IMR-90 (cell line): ENCODE measurements around the gene ADAMTS9. TPM values are rescaled to one million over a fixed set of nuclear protein-coding genes. Genes with fewer than 3 reads are reported as not detected.

Source experiments
- ATAC-seq: fragments of 200-7000 bp; cut with Tn5 transposase; 2 replicates; pipeline ENCODE4 v1.9.1; 2020; ENCODE audit warnings: low read depth, mild to moderate bottlenecking, moderate library complexity
- BruUV-seq: library from RNA; stranded (reverse); fragments of 400-500 nt; replicated peaks from 2 replicates; lab custom pipeline; 2021; lab: Mats Ljungman, UMichigan
- CTCF ChIA-PET: fragments of 300-600 bp; formaldehyde crosslinking; extraction: SDS; loops from one replicate; lab custom pipeline; 2021; ENCODE audit warnings: antibody characterized with exemption; lab: Yijun Ruan, JAX
- POLR2A ChIA-PET: fragments of 300-600 bp; sonication (Branson Sonifier 250); formaldehyde crosslinking; loops from one replicate; lab custom pipeline; 2022; ENCODE audit warnings: antibody characterized with exemption; ENCODE audit not compliant: unreplicated experiment; lab: Charles Lee
- DNase-seq: peaks from one replicate; pipeline ENCODE4 v3.0.0; 2013
- H2AFZ ChIP-seq: replicated peaks from 2 replicates; pipeline ENCODE3; 2013; ENCODE audit warnings: low read length, mild to moderate bottlenecking; ENCODE audit not compliant: poor library complexity
- H2AK5ac ChIP-seq: 2 replicates; pipeline ENCODE4 v1.6.1; 2013; ENCODE audit warnings: low read depth, low read length, inconsistent platforms
- H2AK9ac ChIP-seq: replicated peaks from 2 replicates; pipeline ENCODE3; 2013; ENCODE audit warnings: mild to moderate bottlenecking, low read depth, low read length, moderate library complexity; ENCODE audit not compliant: poor library complexity
- H2BK120ac ChIP-seq: 2 replicates; pipeline ENCODE4 v1.6.1; 2013; ENCODE audit warnings: low read depth, low read length, inconsistent platforms
- H2BK15ac ChIP-seq: 3 replicates; pipeline ENCODE4 v1.6.1; 2013; ENCODE audit warnings: low read depth, low read length, inconsistent platforms
- H2BK20ac ChIP-seq: 2 replicates; pipeline ENCODE4 v1.6.1; 2013; ENCODE audit warnings: low read depth, mild to moderate bottlenecking, inconsistent platforms, low read length, moderate library complexity
- H2BK5ac ChIP-seq: 2 replicates; pipeline ENCODE4 v1.6.1; 2013; ENCODE audit warnings: mild to moderate bottlenecking, low read depth, low read length, inconsistent platforms; ENCODE audit not compliant: poor library complexity, severe bottlenecking
- H3K14ac ChIP-seq: replicated peaks from 2 replicates; pipeline ENCODE4 v1.6.1; 2013; ENCODE audit warnings: low read depth, low read length, inconsistent platforms
- H3K18ac ChIP-seq: 2 replicates; pipeline ENCODE4 v1.6.1; 2013; ENCODE audit warnings: low read depth, low read length, control low read depth
- H3K23ac ChIP-seq: 2 replicates; pipeline ENCODE4 v1.6.1; 2013; ENCODE audit warnings: low read depth, low read length, inconsistent platforms
- H3K27ac ChIP-seq: 2 replicates; pipeline ENCODE4 v1.5.1; 2013; ENCODE audit warnings: mild to moderate bottlenecking, control low read depth, low read length; ENCODE audit not compliant: insufficient read depth
- H3K27me3 ChIP-seq: 2 replicates; pipeline ENCODE4 v1.6.1; 2013; ENCODE audit warnings: low read length; ENCODE audit not compliant: control insufficient read depth, insufficient read depth
- H3K36me3 ChIP-seq: 2 replicates; pipeline ENCODE4 v1.6.1; 2013; ENCODE audit warnings: low read length, mixed read lengths; ENCODE audit not compliant: control insufficient read depth, insufficient read depth
- H3K4ac ChIP-seq: 2 replicates; pipeline ENCODE4 v1.6.1; 2013; ENCODE audit warnings: low read depth, low read length, inconsistent platforms
- H3K4me1 ChIP-seq: 2 replicates; pipeline ENCODE4 v1.6.1; 2013; ENCODE audit warnings: low read length, mixed read lengths; ENCODE audit not compliant: control insufficient read depth, insufficient read depth
- H3K4me2 ChIP-seq: 2 replicates; pipeline ENCODE4 v1.6.1; 2013; ENCODE audit warnings: low read depth, mild to moderate bottlenecking, control low read depth, low read length, moderate library complexity
- H3K4me3 ChIP-seq: 2 replicates; pipeline ENCODE4 v1.5.1; 2013; ENCODE audit warnings: low read depth, mild to moderate bottlenecking, control low read depth, low read length, moderate library complexity; ENCODE audit not compliant: insufficient read depth
- H3K56ac ChIP-seq: 2 replicates; pipeline ENCODE4 v1.6.1; 2013; ENCODE audit warnings: low read length, inconsistent platforms; ENCODE audit not compliant: insufficient read depth; ENCODE audit errors: extremely low read depth
- H3K79me1 ChIP-seq, 2 experiments: 2 replicates each; pipeline ENCODE4 v1.6.1; 2013; ENCODE audit warnings: low read length in 2 of 2, inconsistent platforms in 1 of 2, low read depth in 1 of 2
- H3K9ac ChIP-seq: 2 replicates; pipeline ENCODE4 v1.6.1; 2013; ENCODE audit warnings: low read depth, low read length, control low read depth
- H3K9me1 ChIP-seq: 2 replicates; pipeline ENCODE4 v1.6.1; 2013; ENCODE audit warnings: low read length, inconsistent platforms; ENCODE audit not compliant: insufficient read depth
- H3K9me3 ChIP-seq: 2 replicates; pipeline ENCODE4 v1.6.1; 2013; ENCODE audit warnings: low read length; ENCODE audit not compliant: control insufficient read depth, insufficient read depth
- H4K20me1 ChIP-seq: 2 replicates; pipeline ENCODE4 v1.6.1; 2013; ENCODE audit warnings: low read length, inconsistent platforms; ENCODE audit not compliant: insufficient read depth
- H4K5ac ChIP-seq: 2 replicates; pipeline ENCODE4 v1.6.1; 2013; ENCODE audit warnings: mild to moderate bottlenecking, low read depth, low read length, control low read depth
- H4K8ac ChIP-seq, 2 experiments: 2 replicates each; pipeline ENCODE4 v1.6.1; 2013; ENCODE audit warnings: low read depth in 2 of 2, low read length in 2 of 2, control low read depth in 1 of 2, inconsistent platforms in 1 of 2
- H4K91ac ChIP-seq: 2 replicates; pipeline ENCODE4 v1.6.1; 2013; ENCODE audit warnings: low read depth, low read length, inconsistent platforms; ENCODE audit not compliant: insufficient read depth
- BHLHE40 ChIP-seq: fragments of 150-350 bp; IDR thresholded peaks from 2 replicates; pipeline ENCODE4 v1.6.1; 2016; ENCODE audit warnings: mild to moderate bottlenecking, low read depth, low read length
- CEBPB ChIP-seq: IDR thresholded peaks from 2 replicates; pipeline ENCODE4 v1.6.1; 2012; ENCODE audit warnings: low read depth, low read length, improper control_type of control experiment
- CHD1 ChIP-seq: IDR thresholded peaks from 2 replicates; pipeline ENCODE4 v1.6.1; 2012; ENCODE audit warnings: low read depth, low read length, improper control_type of control experiment
- FOS ChIP-seq: fragments of 150-350 bp; IDR thresholded peaks from 2 replicates; pipeline ENCODE4 v1.6.1; 2016; ENCODE audit warnings: low read depth, low read length
- MAZ ChIP-seq: IDR thresholded peaks from 2 replicates; pipeline ENCODE4 v1.6.1; 2012; ENCODE audit warnings: low read depth, mild to moderate bottlenecking, low read length, improper control_type of control experiment, moderate library complexity, borderline replicate concordance
- POLR2A ChIP-seq: IDR thresholded peaks from 2 replicates; pipeline ENCODE4 v1.6.1; 2012; ENCODE audit warnings: mild to moderate bottlenecking, low read depth, low read length
- RAD21 ChIP-seq: IDR thresholded peaks from 2 replicates; pipeline ENCODE4 v1.6.1; 2012; ENCODE audit warnings: low read length, improper control_type of control experiment
- RCOR1 ChIP-seq: IDR thresholded peaks from 2 replicates; pipeline ENCODE4 v1.6.1; 2012; ENCODE audit warnings: mild to moderate bottlenecking, low read length, improper control_type of control experiment; ENCODE audit not compliant: insufficient replicate concordance
- SMC3 ChIP-seq: fragments of 150-350 bp; IDR thresholded peaks from 2 replicates; pipeline ENCODE4 v1.6.1; 2016; ENCODE audit warnings: low read depth, mild to moderate bottlenecking, antibody characterized with exemption, low read length, moderate library complexity
- USF2 ChIP-seq: fragments of 150-350 bp; IDR thresholded peaks from 2 replicates; pipeline ENCODE4 v1.6.1; 2017; ENCODE audit warnings: mild to moderate bottlenecking, antibody characterized with exemption, low read length, low read depth
- WGBS, 2 experiments: methylation state at CpG; one replicate each; pipeline versions ENCODE4 v1.1.5 to v1.1.7; 2013; ENCODE audit warnings: missing lambda C conversion rate in 2 of 2; ENCODE audit not compliant: insufficient read length in 1 of 2; ENCODE audit errors: extremely low coverage in 2 of 2; 5-methylcytosine and 5-hydroxymethylcytosine counted together
- dilution Hi-C: fragments of 300-500 bp; cut with HindIII; formaldehyde crosslinking; loops from one replicate; pipeline ENCODE4 v1.14.3; 2018; ENCODE audit warnings: low sequenced_read_pairs; ENCODE audit not compliant: unreplicated experiment
- in situ Hi-C: fragments of 300-500 bp; cut with MboI; formaldehyde crosslinking; loops from 3 replicates; pipeline ENCODE4 v1.14.3; 2019; ENCODE audit warnings: low sequenced_read_pairs, inconsistent platforms, mixed read lengths
- intact Hi-C: fragments of 100-400 bp; cut with micrococcal nuclease; formaldehyde crosslinking; loops from 2 replicates; pipeline ENCODE4 v1.10.0; 2022
- polyA plus RNA-seq, 3 experiments: library from polyadenylated mRNA; depleted of rRNA; stranded (reverse); fragments of >200 nt; gene quantifications; 2 replicates each; pipeline ENCODE4 v1.2.3, GENCODE V29; 2012; ENCODE audit warnings: low replicate concordance in 1 of 3
- total RNA-seq: library from RNA; depleted of rRNA; stranded (reverse); fragments of >200 nt; gene quantifications from 2 replicates; pipeline ENCODE4 v1.2.3, GENCODE V29; 2012
- TF ChIP-seq, protein P1 (sequence below): conservative IDR thresholded peaks from 2 replicates; pipeline ENCODE4 v1.5.1; 2012; ENCODE audit warnings: mild to moderate bottlenecking, low read depth, low read length, improper control_type of control experiment

ADAMTS9 gene
- total and polyA plus RNA-seq, 2 of the 4 experiments (the other 2 are of a cell fraction): 0.55 to 1.1 TPM

DNA sequence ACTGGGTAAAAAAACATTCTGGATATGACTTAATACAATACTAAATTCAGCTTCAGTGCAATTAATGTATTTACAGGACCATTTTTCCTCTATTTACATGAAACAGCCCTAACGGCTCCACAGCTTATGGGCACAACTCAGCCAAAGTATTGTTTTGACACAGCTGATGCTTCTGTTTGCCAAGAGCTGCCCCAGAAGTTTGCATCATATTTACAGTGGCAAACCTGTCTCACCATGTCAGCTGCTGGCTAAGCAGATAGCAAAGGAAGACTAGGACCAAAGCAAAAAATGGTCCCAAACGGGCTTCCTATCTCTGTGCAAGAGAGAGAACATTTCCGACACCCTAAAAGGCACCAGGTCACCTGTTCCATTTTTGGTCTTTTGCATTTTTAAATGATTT, 94.5 kb downstream of the ADAMTS9 start:
- H3K18ac ChIP-seq: no peak overlapping the region
- no peak overlapping the region for H3K23ac ChIP-seq
- no peak overlapping the region for H3K9ac ChIP-seq
- H3K4me2 ChIP-seq: no peak overlapping the region
- no peak overlapping the region for H4K5ac ChIP-seq
- no peaks in the 10 kb centered on the region for H3K9me3 ChIP-seq
- no peak overlapping the region for H3K27ac ChIP-seq
- H3K36me3 ChIP-seq: peaks cover 9% of the 10 kb centered on the region; the same call in 1 of the 2 replicates
- H3K79me1 ChIP-seq: no peaks in the 10 kb centered on the region
- CTCF ChIA-PET: no interaction called here
- in situ Hi-C loops: no loop called here
- DNase-seq: no peak
- no peaks in the 10 kb centered on the region; the same call in 1 of the 2 replicates for H3K4me1 ChIP-seq
- POLR2A ChIA-PET: no interaction called here
- no peak for ATAC-seq
- TF ChIP-seq RAD21: no peak
- TF ChIP-seq USF2: no peak
- no peak for TF ChIP-seq SMC3
- TF ChIP-seq MAZ: no peak
- no peak for TF ChIP-seq RCOR1
- TF ChIP-seq CHD1: no peak
- TF ChIP-seq, protein P1, sequence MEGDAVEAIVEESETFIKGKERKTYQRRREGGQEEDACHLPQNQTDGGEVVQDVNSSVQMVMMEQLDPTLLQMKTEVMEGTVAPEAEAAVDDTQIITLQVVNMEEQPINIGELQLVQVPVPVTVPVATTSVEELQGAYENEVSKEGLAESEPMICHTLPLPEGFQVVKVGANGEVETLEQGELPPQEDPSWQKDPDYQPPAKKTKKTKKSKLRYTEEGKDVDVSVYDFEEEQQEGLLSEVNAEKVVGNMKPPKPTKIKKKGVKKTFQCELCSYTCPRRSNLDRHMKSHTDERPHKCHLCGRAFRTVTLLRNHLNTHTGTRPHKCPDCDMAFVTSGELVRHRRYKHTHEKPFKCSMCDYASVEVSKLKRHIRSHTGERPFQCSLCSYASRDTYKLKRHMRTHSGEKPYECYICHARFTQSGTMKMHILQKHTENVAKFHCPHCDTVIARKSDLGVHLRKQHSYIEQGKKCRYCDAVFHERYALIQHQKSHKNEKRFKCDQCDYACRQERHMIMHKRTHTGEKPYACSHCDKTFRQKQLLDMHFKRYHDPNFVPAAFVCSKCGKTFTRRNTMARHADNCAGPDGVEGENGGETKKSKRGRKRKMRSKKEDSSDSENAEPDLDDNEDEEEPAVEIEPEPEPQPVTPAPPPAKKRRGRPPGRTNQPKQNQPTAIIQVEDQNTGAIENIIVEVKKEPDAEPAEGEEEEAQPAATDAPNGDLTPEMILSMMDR: no peak
- no peak for TF ChIP-seq BHLHE40
- no peak for TF ChIP-seq FOS
- no peak for TF ChIP-seq CEBPB
- TF ChIP-seq POLR2A: no peak
- BruUV-seq: no TSS peak
- intact Hi-C loops: no loop called here
- H2BK5ac ChIP-seq: no peak overlapping the region
- no peaks in the 10 kb centered on the region for H3K9me1 ChIP-seq
- no CpG with 5 or more reads among the region's 3 CpGs for WGBS, 2 experiments
- H3K14ac ChIP-seq: no peak overlapping the region
- no peak overlapping the region for H2BK20ac ChIP-seq
- H4K20me1 ChIP-seq: no peaks in the 10 kb centered on the region
- no peak overlapping the region for H3K56ac ChIP-seq
- dilution Hi-C loops: no loop called here
- H2BK15ac ChIP-seq: no peak overlapping the region
- no peak overlapping the region for H2AK9ac ChIP-seq
- no peak overlapping the region for H2BK120ac ChIP-seq
- no peak overlapping the region for H2AFZ ChIP-seq
- no peak overlapping the region for H3K4ac ChIP-seq
- no peak overlapping the region for H4K8ac ChIP-seq
- H2AK5ac ChIP-seq: no peak overlapping the region
- no peak overlapping the region for H3K4me3 ChIP-seq
- no peaks in the 10 kb centered on the region for H3K27me3 ChIP-seq
- no peak overlapping the region for H4K91ac ChIP-seq
